Astrocyte (in vitro differentiated cells and primary cell): ENCODE data around the gene MSX1. TPM values are rescaled to one million over a fixed set of nuclear protein-coding genes. Genes with fewer than 3 reads are reported as not detected.

Source experiments
- DNase-seq: peaks from one replicate; pipeline ENCODE4 v3.0.0-alpha.2; 2010; ENCODE audit warnings: low read depth
- FAIRE-seq: peaks from 2 replicates; lab custom pipeline; 2011; peaks lifted over from hg19 to GRCh38; lab: Jason Lieb, UNC
- H2AFZ ChIP-seq: 2 replicates; pipeline ENCODE4 v1.6.0; 2012; ENCODE audit warnings: low read depth, low read length, inconsistent platforms
- H3K27ac ChIP-seq: 2 replicates; pipeline ENCODE4 v1.5.1; 2011; ENCODE audit warnings: low read depth, low read length, inconsistent platforms
- H3K27me3 ChIP-seq: 2 replicates; pipeline ENCODE4 v1.6.0; 2011; ENCODE audit warnings: low read length, inconsistent platforms; ENCODE audit not compliant: insufficient read depth
- H3K36me3 ChIP-seq: 2 replicates; pipeline ENCODE4 v1.5.1; 2011; ENCODE audit warnings: low read length, inconsistent platforms; ENCODE audit not compliant: insufficient read depth
- H3K4me1 ChIP-seq: 2 replicates; pipeline ENCODE4 v1.5.1; 2011; ENCODE audit warnings: low read length, inconsistent platforms; ENCODE audit not compliant: insufficient read depth
- H3K4me2 ChIP-seq: 2 replicates; pipeline ENCODE4 v1.6.0; 2012; ENCODE audit warnings: low read length, inconsistent platforms
- H3K4me3 ChIP-seq: 2 replicates; pipeline ENCODE4 v1.5.1; 2011; ENCODE audit warnings: low read depth, mild to moderate bottlenecking, low read length, inconsistent platforms; ENCODE audit not compliant: insufficient read depth
- H3K79me2 ChIP-seq: 2 replicates; pipeline ENCODE4 v1.6.0; 2012; ENCODE audit warnings: mild to moderate bottlenecking, low read length, inconsistent platforms; ENCODE audit not compliant: insufficient read depth
- H3K9ac ChIP-seq: 2 replicates; pipeline ENCODE4 v1.6.0; 2012; ENCODE audit warnings: mild to moderate bottlenecking, low read length, inconsistent platforms
- H3K9me3 ChIP-seq: 2 replicates; pipeline ENCODE4 v1.5.1; 2012; ENCODE audit warnings: low read depth, mild to moderate bottlenecking, low read length, inconsistent platforms; ENCODE audit not compliant: insufficient read depth
- H4K20me1 ChIP-seq: 2 replicates; pipeline ENCODE4 v1.6.0; 2012; ENCODE audit warnings: low read length, inconsistent platforms; ENCODE audit not compliant: insufficient read depth
- H3K27ac Mint-ChIP-seq: one replicate; pipeline ENCODE4 v1.8.0; 2021; ENCODE audit warnings: mild to moderate bottlenecking, mixed read lengths; ENCODE audit not compliant: unreplicated experiment
- H3K27me3 Mint-ChIP-seq: one replicate; pipeline ENCODE4 v1.8.0; 2021; ENCODE audit warnings: low read depth, mixed read lengths; ENCODE audit not compliant: unreplicated experiment
- H3K36me3 Mint-ChIP-seq: one replicate; pipeline ENCODE4 v1.8.0; 2021; ENCODE audit warnings: low read depth, mixed read lengths; ENCODE audit not compliant: unreplicated experiment
- H3K4me1 Mint-ChIP-seq: one replicate; pipeline ENCODE4 v1.8.0; 2021; ENCODE audit warnings: low read depth, mixed read lengths; ENCODE audit not compliant: unreplicated experiment
- H3K4me3 Mint-ChIP-seq: one replicate; pipeline ENCODE4 v1.8.0; 2021; ENCODE audit warnings: mild to moderate bottlenecking, moderate library complexity, mixed read lengths; ENCODE audit not compliant: unreplicated experiment
- H3K9me3 Mint-ChIP-seq: one replicate; pipeline ENCODE4 v1.8.0; 2021; ENCODE audit warnings: mild to moderate bottlenecking, mixed read lengths; ENCODE audit not compliant: unreplicated experiment
- EZH2 ChIP-seq: IDR thresholded peaks from 2 replicates; pipeline ENCODE4 v1.6.1; 2012; ENCODE audit warnings: mild to moderate bottlenecking, low read length, inconsistent platforms; ENCODE audit not compliant: insufficient read depth
- total RNA-seq: library from RNA; stranded (reverse); gene quantifications from 2 replicates; pipeline ENCODE4 v1.2.1, GENCODE V29; 2021
- TF ChIP-seq, protein P1 (sequence below): IDR thresholded peaks from 2 replicates; pipeline ENCODE4 v1.5.1; 2011; ENCODE audit warnings: low read depth, mild to moderate bottlenecking, inconsistent platforms, low read length, moderate library complexity; ENCODE audit not compliant: insufficient read depth

MSX1 gene
- total RNA-seq, 1 donor from 2014 or later = 0.91 TPM

DNA sequence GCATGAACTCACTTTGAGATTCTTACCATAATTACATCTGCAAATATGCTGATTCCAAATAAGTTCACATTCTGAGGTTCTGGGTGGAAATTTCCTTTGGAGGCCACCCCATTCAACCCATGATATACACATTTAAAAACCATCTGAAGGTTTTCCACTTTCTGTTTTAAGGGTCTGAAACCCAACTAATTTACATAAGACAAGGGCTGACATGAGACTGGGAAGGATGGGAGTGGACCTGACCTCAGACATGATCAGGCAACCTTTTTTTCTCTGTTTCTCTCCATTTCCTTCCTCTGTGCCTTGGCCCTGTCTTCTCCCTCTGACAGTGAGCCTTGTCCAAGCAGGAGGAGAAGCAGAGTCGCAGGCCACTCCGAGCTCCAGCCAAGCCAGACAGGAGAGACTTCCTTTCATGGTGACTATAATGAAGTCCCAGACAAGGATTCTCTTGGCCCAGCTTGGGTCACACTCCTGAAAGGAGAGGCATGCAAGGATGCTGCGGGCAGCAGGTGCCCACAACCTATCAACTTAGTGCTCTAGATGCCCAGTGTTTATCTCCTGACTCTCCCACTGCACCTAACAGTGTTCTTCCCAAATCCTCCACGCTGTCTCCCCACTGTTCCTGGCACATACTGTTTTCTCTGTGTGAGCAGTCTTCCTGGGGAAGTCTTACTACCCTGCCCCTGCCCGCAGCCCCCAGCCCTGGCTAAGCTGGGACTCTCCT, 39.9 kb downstream of the MSX1 start:
- H3K4me2 ChIP-seq = no peak overlapping the region
- Mint-ChIP-seq H3K4me3 (no peak overlapping the region), H3K36me3 (no peaks in the 10 kb centered on the region), H3K4me1 (no peaks in the 10 kb centered on the region), H3K27me3 (peaks cover 40% of the 10 kb centered on the region), H3K9me3 (peaks cover 7% of the 10 kb centered on the region), H3K27ac (no peak overlapping the region)
- H3K27ac ChIP-seq = no peak overlapping the region
- DNase-seq (no peak), FAIRE-seq (no peak)
- no peaks in the 10 kb centered on the region for H3K9me3 ChIP-seq
- peaks cover 12% of the 10 kb centered on the region for H3K27me3 ChIP-seq
- H3K4me1 ChIP-seq = no peaks in the 10 kb centered on the region
- TF ChIP-seq, protein P1, sequence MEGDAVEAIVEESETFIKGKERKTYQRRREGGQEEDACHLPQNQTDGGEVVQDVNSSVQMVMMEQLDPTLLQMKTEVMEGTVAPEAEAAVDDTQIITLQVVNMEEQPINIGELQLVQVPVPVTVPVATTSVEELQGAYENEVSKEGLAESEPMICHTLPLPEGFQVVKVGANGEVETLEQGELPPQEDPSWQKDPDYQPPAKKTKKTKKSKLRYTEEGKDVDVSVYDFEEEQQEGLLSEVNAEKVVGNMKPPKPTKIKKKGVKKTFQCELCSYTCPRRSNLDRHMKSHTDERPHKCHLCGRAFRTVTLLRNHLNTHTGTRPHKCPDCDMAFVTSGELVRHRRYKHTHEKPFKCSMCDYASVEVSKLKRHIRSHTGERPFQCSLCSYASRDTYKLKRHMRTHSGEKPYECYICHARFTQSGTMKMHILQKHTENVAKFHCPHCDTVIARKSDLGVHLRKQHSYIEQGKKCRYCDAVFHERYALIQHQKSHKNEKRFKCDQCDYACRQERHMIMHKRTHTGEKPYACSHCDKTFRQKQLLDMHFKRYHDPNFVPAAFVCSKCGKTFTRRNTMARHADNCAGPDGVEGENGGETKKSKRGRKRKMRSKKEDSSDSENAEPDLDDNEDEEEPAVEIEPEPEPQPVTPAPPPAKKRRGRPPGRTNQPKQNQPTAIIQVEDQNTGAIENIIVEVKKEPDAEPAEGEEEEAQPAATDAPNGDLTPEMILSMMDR = no peak
- no peaks in the 10 kb centered on the region for H3K36me3 ChIP-seq
- no peaks in the 10 kb centered on the region for H4K20me1 ChIP-seq
- H2AFZ ChIP-seq = no peak overlapping the region
- no peak overlapping the region for H3K9ac ChIP-seq
- no peak overlapping the region for H3K4me3 ChIP-seq
- H3K79me2 ChIP-seq = no peaks in the 10 kb centered on the region

DNA sequence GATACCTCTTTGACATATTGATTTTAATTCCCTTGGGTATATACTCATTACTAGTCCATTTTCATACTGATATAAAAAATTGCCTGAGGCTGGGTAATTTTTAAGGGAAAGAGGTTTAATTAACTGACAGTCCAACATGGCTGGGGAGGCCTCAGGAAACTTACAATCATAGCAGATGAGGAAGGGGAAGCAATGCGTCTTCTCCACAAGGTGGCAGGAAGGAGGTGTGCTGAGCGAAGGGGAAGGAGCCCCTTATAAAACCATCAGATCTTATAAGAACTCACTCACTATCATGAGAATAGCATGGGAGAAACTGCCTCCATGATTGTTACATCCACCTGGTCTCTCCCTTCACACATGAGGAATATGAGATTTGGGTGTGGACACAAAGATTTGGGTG, 42.4 kb downstream of the MSX1 start:
- Histone ChIP-seq H4K20me1 (no peaks in the 10 kb centered on the region), H3K4me2 (no peak overlapping the region), H3K27ac (no peak overlapping the region), H3K4me1 (no peaks in the 10 kb centered on the region), H2AFZ (no peak overlapping the region), H3K79me2 (no peaks in the 10 kb centered on the region), H3K4me3 (no peak overlapping the region), H3K9ac (no peak overlapping the region), H3K36me3 (no peaks in the 10 kb centered on the region), H3K27me3 (peaks cover 15% of the 10 kb centered on the region), H3K9me3 (no peaks in the 10 kb centered on the region)
- no peak for TF ChIP-seq EZH2
- TF ChIP-seq, protein P1 = no peak
- DNase-seq (no peak), FAIRE-seq (no peak)
- Mint-ChIP-seq H3K27ac (no peak overlapping the region), H3K4me1 (no peaks in the 10 kb centered on the region), H3K27me3 (peaks cover 51% of the 10 kb centered on the region), H3K36me3 (no peaks in the 10 kb centered on the region), H3K4me3 (no peak overlapping the region), H3K9me3 (peaks cover 7% of the 10 kb centered on the region)

DNA sequence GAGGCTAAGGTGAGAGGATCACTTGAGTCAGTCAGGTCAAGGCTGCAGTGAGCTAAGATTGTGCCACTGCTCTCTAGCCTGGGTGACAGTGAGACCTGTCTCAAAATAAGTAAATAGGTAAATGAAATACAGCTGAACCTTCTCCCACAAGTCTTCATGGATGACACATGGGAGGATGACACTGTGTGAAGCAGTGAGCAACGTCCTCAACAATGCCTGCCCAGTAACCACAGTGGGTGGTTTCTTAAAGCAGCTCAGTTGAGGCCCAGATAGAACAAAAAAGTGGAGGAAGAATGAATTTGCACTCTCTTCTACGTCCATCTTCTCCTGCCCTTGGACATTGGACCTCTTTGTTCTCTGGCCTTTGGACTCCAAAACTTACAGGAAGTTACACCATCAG, 52.7 kb downstream of the MSX1 start:
- H3K36me3 Mint-ChIP-seq = no peaks in the 10 kb centered on the region
- no peaks in the 10 kb centered on the region for H3K36me3 ChIP-seq

More for the DNA sequence above, 52.7 kb downstream of the MSX1 start:
- DNase-seq (no peak), FAIRE-seq (no peak)
- TF ChIP-seq EZH2 = no peak
- no peak overlapping the region for H3K4me3 ChIP-seq
- H3K4me1 ChIP-seq = no peaks in the 10 kb centered on the region
- Mint-ChIP-seq H3K4me1 (no peaks in the 10 kb centered on the region), H3K9me3 (peaks cover 6% of the 10 kb centered on the region), H3K4me3 (no peak overlapping the region), H3K27ac (no peak overlapping the region), H3K27me3 (peaks cover 52% of the 10 kb centered on the region)
- H3K9ac ChIP-seq = no peak overlapping the region
- H3K27me3 ChIP-seq = no peaks in the 10 kb centered on the region
- H3K4me2 ChIP-seq = no peak overlapping the region
- no peak overlapping the region for H2AFZ ChIP-seq
- H3K27ac ChIP-seq = no peak overlapping the region
- H3K79me2 ChIP-seq = no peaks in the 10 kb centered on the region
- no peaks in the 10 kb centered on the region for H4K20me1 ChIP-seq
- H3K9me3 ChIP-seq = no peaks in the 10 kb centered on the region
